DND-41 (cell line): Measurements from ENCODE around the gene THEM4.

Experiments
- ATAC-seq: fragments of 200-7000 bp; cut with Tn5 transposase; 3 replicates; pipeline ENCODE4 v1.9.1; 2021; ENCODE audit warnings: low read depth; ENCODE audit not compliant: insufficient read depth
- DNase-seq: peaks from one replicate; pipeline ENCODE4 v3.0.0-alpha.2; 2020
- H2AFZ ChIP-seq: 2 replicates; pipeline ENCODE4 v1.6.0; 2012; ENCODE audit warnings: low read depth, low read length
- H3K27ac ChIP-seq: 2 replicates; pipeline ENCODE4 v1.5.1; 2012; ENCODE audit warnings: low read length, inconsistent platforms
- H3K27me3 ChIP-seq: fragments of 200-600 bp; sonication (generic); 2 replicates; pipeline ENCODE4 v1.6.0; 2012; ENCODE audit warnings: low read length, mild to moderate bottlenecking, inconsistent platforms; ENCODE audit not compliant: insufficient read depth, poor library complexity
- H3K36me3 ChIP-seq: 2 replicates; pipeline ENCODE4 v1.5.1; 2012; ENCODE audit warnings: low read length, inconsistent platforms; ENCODE audit not compliant: insufficient read depth
- H3K4me1 ChIP-seq: 2 replicates; pipeline ENCODE4 v1.5.1; 2012; ENCODE audit warnings: mild to moderate bottlenecking, low read length; ENCODE audit not compliant: insufficient read depth
- H3K4me2 ChIP-seq: 2 replicates; pipeline ENCODE4 v1.6.0; 2012; ENCODE audit warnings: mild to moderate bottlenecking, moderate library complexity, low read length, inconsistent platforms; ENCODE audit not compliant: insufficient read depth
- H3K4me3 ChIP-seq, 2 experiments: fragments of 200-600 bp in 1 of 2; shearing (Covaris generic) in 1 of 2; 2 replicates each; pipeline ENCODE4 v1.5.1; 2012 to 2016; ENCODE audit warnings: inconsistent platforms in 2 of 2, low read length in 2 of 2, mild to moderate bottlenecking in 2 of 2, low read depth in 1 of 2, moderate library complexity in 1 of 2
- H3K79me2 ChIP-seq: 2 replicates; pipeline ENCODE4 v1.6.0; 2012; ENCODE audit warnings: low read length, inconsistent platforms; ENCODE audit not compliant: insufficient read depth
- H3K9ac ChIP-seq: 2 replicates; pipeline ENCODE4 v1.6.0; 2012; ENCODE audit warnings: low read depth, mild to moderate bottlenecking, inconsistent platforms, low read length, moderate library complexity
- H3K9me3 ChIP-seq: 2 replicates; pipeline ENCODE4 v1.5.1; 2012; ENCODE audit warnings: low read length, moderate library complexity, mild to moderate bottlenecking, inconsistent platforms; ENCODE audit not compliant: insufficient read depth, severe bottlenecking
- H4K20me1 ChIP-seq: 2 replicates; pipeline ENCODE4 v1.6.0; 2012; ENCODE audit warnings: low read length; ENCODE audit not compliant: insufficient read depth
- EZH2 ChIP-seq: IDR thresholded peaks from 3 replicates; pipeline ENCODE4 v1.6.1; 2012; ENCODE audit warnings: borderline replicate concordance, low read depth, mild to moderate bottlenecking, moderate library complexity, low read length, inconsistent platforms; ENCODE audit not compliant: severe bottlenecking
- TF ChIP-seq, protein P1 (sequence below): IDR thresholded peaks from 2 replicates; pipeline ENCODE4 v1.5.1; 2012; ENCODE audit warnings: borderline replicate concordance, low read length, moderate library complexity, mild to moderate bottlenecking; ENCODE audit not compliant: poor library complexity, severe bottlenecking; ENCODE audit errors: extremely low read depth

Gene THEM4

DNA sequence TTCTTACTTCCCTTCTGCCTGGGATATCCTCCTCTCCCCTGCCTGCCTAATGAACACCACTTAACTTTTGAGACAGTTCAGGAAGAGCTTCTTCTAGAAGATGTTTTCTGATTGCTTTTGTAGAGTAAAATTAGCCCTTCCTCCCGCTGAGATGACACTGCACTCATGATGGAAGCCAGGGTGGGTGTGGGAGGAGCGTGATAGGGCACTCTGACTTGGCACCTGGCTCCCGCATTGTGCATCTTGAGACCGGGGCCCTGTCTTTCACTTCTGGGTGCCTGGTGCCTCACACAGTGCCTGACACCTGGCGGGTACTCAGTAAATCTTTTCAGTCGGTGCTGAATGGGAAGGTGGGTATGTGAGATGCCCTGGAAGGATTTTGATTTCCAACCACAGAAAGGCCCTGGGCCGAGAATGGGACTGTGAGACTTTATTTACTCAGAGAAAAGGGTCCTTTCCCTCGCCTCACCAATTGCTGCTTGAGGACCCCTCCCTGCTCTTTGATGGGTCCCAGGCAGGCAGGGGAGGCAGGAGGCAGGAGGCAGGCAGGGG, 62.5 kb downstream of the THEM4 start:
- H4K20me1 ChIP-seq = no peaks in the 10 kb centered on the region
- no peak overlapping the region for H3K27ac ChIP-seq
- no peak overlapping the region for H2AFZ ChIP-seq
- H3K36me3 ChIP-seq = no peaks in the 10 kb centered on the region
- no peak overlapping the region for H3K4me2 ChIP-seq
- H3K9me3 ChIP-seq = no peaks in the 10 kb centered on the region
- H3K27me3 ChIP-seq = no peaks in the 10 kb centered on the region
- H3K4me3 ChIP-seq = no peak overlapping the region
- no peak for ATAC-seq
- no peak overlapping the region for H3K9ac ChIP-seq
- H3K4me1 ChIP-seq = no peaks in the 10 kb centered on the region
- no peaks in the 10 kb centered on the region for H3K79me2 ChIP-seq
- TF ChIP-seq EZH2 = no peak
- TF ChIP-seq, protein P1, sequence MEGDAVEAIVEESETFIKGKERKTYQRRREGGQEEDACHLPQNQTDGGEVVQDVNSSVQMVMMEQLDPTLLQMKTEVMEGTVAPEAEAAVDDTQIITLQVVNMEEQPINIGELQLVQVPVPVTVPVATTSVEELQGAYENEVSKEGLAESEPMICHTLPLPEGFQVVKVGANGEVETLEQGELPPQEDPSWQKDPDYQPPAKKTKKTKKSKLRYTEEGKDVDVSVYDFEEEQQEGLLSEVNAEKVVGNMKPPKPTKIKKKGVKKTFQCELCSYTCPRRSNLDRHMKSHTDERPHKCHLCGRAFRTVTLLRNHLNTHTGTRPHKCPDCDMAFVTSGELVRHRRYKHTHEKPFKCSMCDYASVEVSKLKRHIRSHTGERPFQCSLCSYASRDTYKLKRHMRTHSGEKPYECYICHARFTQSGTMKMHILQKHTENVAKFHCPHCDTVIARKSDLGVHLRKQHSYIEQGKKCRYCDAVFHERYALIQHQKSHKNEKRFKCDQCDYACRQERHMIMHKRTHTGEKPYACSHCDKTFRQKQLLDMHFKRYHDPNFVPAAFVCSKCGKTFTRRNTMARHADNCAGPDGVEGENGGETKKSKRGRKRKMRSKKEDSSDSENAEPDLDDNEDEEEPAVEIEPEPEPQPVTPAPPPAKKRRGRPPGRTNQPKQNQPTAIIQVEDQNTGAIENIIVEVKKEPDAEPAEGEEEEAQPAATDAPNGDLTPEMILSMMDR = no peak
- DNase-seq = no peak

DNA sequence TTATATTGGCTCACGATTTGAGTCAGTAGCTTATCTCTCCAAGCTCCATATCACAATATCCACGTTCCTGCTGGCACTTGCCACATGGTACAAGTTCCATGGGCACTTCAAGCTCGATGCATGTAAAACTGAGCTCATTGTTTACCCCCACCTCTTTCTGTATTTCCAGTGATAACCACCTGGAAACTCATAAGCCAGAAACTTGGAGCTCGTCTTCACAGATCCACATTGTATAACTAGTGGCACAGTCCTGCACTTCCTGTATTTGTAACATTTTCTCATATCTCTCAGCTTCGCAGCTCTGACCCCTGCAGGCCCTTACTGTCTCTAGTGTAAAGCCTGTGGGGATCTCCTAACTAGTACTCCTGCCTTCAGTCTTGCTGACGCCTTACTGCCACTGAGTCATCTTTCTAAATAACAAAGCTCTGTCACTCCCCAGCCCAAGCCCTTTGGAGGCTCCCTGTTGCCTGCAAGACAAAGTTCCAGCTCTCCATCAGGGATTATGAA, 63.2 kb downstream of the THEM4 start:
- Histone ChIP-seq H3K4me2 (no peak overlapping the region), H4K20me1 (no peaks in the 10 kb centered on the region), H3K27ac (no peak overlapping the region), H3K9ac (no peak overlapping the region), H3K27me3 (no peaks in the 10 kb centered on the region), H3K4me3 (no peak overlapping the region), H3K9me3 (no peaks in the 10 kb centered on the region), H3K79me2 (no peaks in the 10 kb centered on the region), H2AFZ (no peak overlapping the region), H3K36me3 (no peaks in the 10 kb centered on the region), H3K4me1 (no peaks in the 10 kb centered on the region)
- ATAC-seq (no peak), DNase-seq (no peak)
- TF ChIP-seq, protein P1 = no peak
- TF ChIP-seq EZH2 = no peak

DNA sequence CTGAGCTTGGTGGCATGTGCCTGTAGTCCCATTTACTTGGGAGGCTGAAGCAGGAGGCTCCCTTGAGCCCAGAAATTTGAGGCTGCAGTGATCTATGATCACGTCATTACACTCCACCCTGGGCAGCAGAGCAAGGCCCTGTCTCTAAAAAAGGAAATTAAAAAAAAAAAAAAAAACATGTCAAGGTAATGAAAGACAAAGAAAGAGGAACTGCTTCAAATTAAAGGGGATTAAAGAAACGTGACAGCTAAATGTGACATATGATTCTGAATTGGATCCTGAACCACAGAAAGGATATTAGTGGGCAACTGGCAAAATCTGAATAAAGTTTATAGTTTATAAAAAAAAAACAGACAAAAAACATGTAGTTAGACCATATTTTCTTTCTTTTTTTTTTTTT, 65.9 kb downstream of the THEM4 start:
- no peaks in the 10 kb centered on the region for H3K79me2 ChIP-seq
- no peaks in the 10 kb centered on the region for H3K36me3 ChIP-seq
- H3K4me2 ChIP-seq = no peak overlapping the region
- DNase-seq (no peak), ATAC-seq (no peak)
- no peaks in the 10 kb centered on the region for H4K20me1 ChIP-seq
- no peak overlapping the region for H3K27ac ChIP-seq
- H3K4me1 ChIP-seq = no peaks in the 10 kb centered on the region
- H3K9me3 ChIP-seq = no peaks in the 10 kb centered on the region
- no peak overlapping the region for H3K4me3 ChIP-seq
- no peak for TF ChIP-seq EZH2
- TF ChIP-seq, protein P1 = no peak
- no peak overlapping the region for H3K9ac ChIP-seq
- no peaks in the 10 kb centered on the region for H3K27me3 ChIP-seq
- no peak overlapping the region for H2AFZ ChIP-seq
